ENCODE results near the gene SAPCD2. TPM values are rescaled to one million over a fixed set of nuclear protein-coding genes. Genes with fewer than 3 reads are reported as not detected.

Gene SAPCD2
- polyA plus RNA-seq, 3 donors, result 5.4 to 6.2 (median 5.9) TPM

- no peak for DNase-seq (ENCODE audit: low read depth in 3 of 3, low spot score in 2 of 3)
Measured at GRCh38 chr9:137082925-137083290, 12.6 kb upstream of the SAPCD2 start.

- DNase-seq (ENCODE audit: low read depth in 3 of 3, low spot score in 2 of 3), result no peak
Measured at GRCh38 chr9:137082222-137082924, 12.0 kb upstream of the SAPCD2 start.

- no peak for DNase-seq (ENCODE audit: low read depth in 3 of 3, low spot score in 2 of 3)
Measured at GRCh38 chr9:137080260-137081122, 10.1 kb upstream of the SAPCD2 start.

GRCh38 chr9:137079401-137079787 is 9.0 kb upstream of the SAPCD2 start:
- DNase-seq (ENCODE audit: low read depth in 3 of 3, low spot score in 2 of 3), result no peak

- DNase-seq (ENCODE audit: low read depth in 3 of 3, low spot score in 2 of 3), result no peak
Measured at GRCh38 chr9:137078701-137079400, 8.5 kb upstream of the SAPCD2 start.

GRCh38 chr9:137077758-137078693 is 7.7 kb upstream of the SAPCD2 start:
- DNase-seq (ENCODE audit: low read depth in 3 of 3, low spot score in 2 of 3), result no peak

- no peak for DNase-seq (ENCODE audit: low read depth in 3 of 3, low spot score in 2 of 3)
Measured at GRCh38 chr9:137077010-137077747, 6.8 kb upstream of the SAPCD2 start, which contains the start of gene UAP1L1. UAP1L1 (plus strand) TSS chr9:137077517; CDS start chr9:137077533, 16 bp downstream.

- DNase-seq (ENCODE audit: low read depth in 3 of 3, low spot score in 2 of 3), result no peak
Measured at GRCh38 chr9:137076636-137077009, 6.3 kb upstream of the SAPCD2 start.

- no peak for DNase-seq (ENCODE audit: low read depth in 3 of 3, low spot score in 2 of 3)
Measured at GRCh38 chr9:137075275-137075775, 5.0 kb upstream of the SAPCD2 start.

- no peak for DNase-seq (ENCODE audit: low read depth in 3 of 3, low spot score in 2 of 3)
Measured at GRCh38 chr9:137074657-137075274, 4.4 kb upstream of the SAPCD2 start.

- no peak for DNase-seq (ENCODE audit: low read depth in 3 of 3, low spot score in 2 of 3)
Measured at GRCh38 chr9:137073992-137074399, 3.6 kb upstream of the SAPCD2 start.

GRCh38 chr9:137071282-137071681 is 925 bp upstream of the SAPCD2 start:
- DNase-seq (ENCODE audit: low read depth in 3 of 3, low spot score in 2 of 3), result no peak

- no peak for DNase-seq (ENCODE audit: low read depth in 3 of 3, low spot score in 2 of 3)
Measured at GRCh38 chr9:137070906-137071275, 534 bp upstream of the SAPCD2 start.

- no peak for DNase-seq (ENCODE audit: low read depth in 3 of 3, low spot score in 2 of 3)
Measured at GRCh38 chr9:137069508-137070091, 757 bp downstream of the SAPCD2 start.

- no peak for DNase-seq (ENCODE audit: low read depth in 3 of 3, low spot score in 2 of 3)
Measured at GRCh38 chr9:137068539-137069507, 1.5 kb downstream of the SAPCD2 start.

- DNase-seq (ENCODE audit: low read depth in 3 of 3, low spot score in 2 of 3), result no peak
Measured at GRCh38 chr9:137067860-137068538, 2.4 kb downstream of the SAPCD2 start.
